ENCODE data around the gene PAX6.

The PAX6 gene

GRCh38 chr11:31825838-31826484 is 14.8 kb upstream of the PAX6 start:
- no peak for TF ChIP-seq GATA2 (IDR thresholded peaks at IDR 0.05; ENCODE audit: low read depth, low read length)
- TF ChIP-seq GATA3 (IDR thresholded peaks at IDR 0.05; ENCODE audit: low read depth, low read length): no peak

GRCh38 chr11:31824879-31825837 is 14.0 kb upstream of the PAX6 start:
- no peak for TF ChIP-seq GATA3 (IDR thresholded peaks at IDR 0.05; ENCODE audit: low read depth, low read length)
- no peak for TF ChIP-seq GATA2 (IDR thresholded peaks at IDR 0.05; ENCODE audit: low read depth, low read length)

GRCh38 chr11:31824332-31824878 is 13.3 kb upstream of the PAX6 start:
- TF ChIP-seq GATA3 (IDR thresholded peaks at IDR 0.05; ENCODE audit: low read depth, low read length): no peak
- no peak for TF ChIP-seq GATA2 (IDR thresholded peaks at IDR 0.05; ENCODE audit: low read depth, low read length)

- TF ChIP-seq GATA2 (IDR thresholded peaks at IDR 0.05; ENCODE audit: low read depth, low read length) (no peak), GATA3 (IDR thresholded peaks at IDR 0.05; ENCODE audit: low read depth, low read length) (no peak)
These were observed 12.7 kb upstream of the PAX6 start for GRCh38 chr11:31823644-31824331.

GRCh38 chr11:31822927-31823643 is 12.0 kb upstream of the PAX6 start:
- TF ChIP-seq GATA2 (IDR thresholded peaks at IDR 0.05; ENCODE audit: low read depth, low read length) (no peak), GATA3 (IDR thresholded peaks at IDR 0.05; ENCODE audit: low read depth, low read length) (no peak)

- TF ChIP-seq GATA2 (IDR thresholded peaks at IDR 0.05; ENCODE audit: low read depth, low read length) (no peak), GATA3 (IDR thresholded peaks at IDR 0.05; ENCODE audit: low read depth, low read length) (no peak)
These were observed 11.2 kb upstream of the PAX6 start for GRCh38 chr11:31822175-31822926.

GRCh38 chr11:31821766-31822165 is 10.6 kb upstream of the PAX6 start:
- no peak for TF ChIP-seq GATA2 (IDR thresholded peaks at IDR 0.05; ENCODE audit: low read depth, low read length)
- no peak for TF ChIP-seq GATA3 (IDR thresholded peaks at IDR 0.05; ENCODE audit: low read depth, low read length)

- TF ChIP-seq GATA2 (IDR thresholded peaks at IDR 0.05; ENCODE audit: low read depth, low read length) (no peak), GATA3 (IDR thresholded peaks at IDR 0.05; ENCODE audit: low read depth, low read length) (no peak)
These were observed 10.2 kb upstream of the PAX6 start for GRCh38 chr11:31821235-31821764.

- TF ChIP-seq GATA2 (IDR thresholded peaks at IDR 0.05; ENCODE audit: low read depth, low read length) (no peak), GATA3 (IDR thresholded peaks at IDR 0.05; ENCODE audit: low read depth, low read length) (no peak)
These were observed 9.3 kb upstream of the PAX6 start for GRCh38 chr11:31820438-31820818.

GRCh38 chr11:31819621-31820437 is 8.7 kb upstream of the PAX6 start:
- no peak for TF ChIP-seq GATA2 (IDR thresholded peaks at IDR 0.05; ENCODE audit: low read depth, low read length)
- no peak for TF ChIP-seq GATA3 (IDR thresholded peaks at IDR 0.05; ENCODE audit: low read depth, low read length)

GRCh38 chr11:31818874-31819331 is 7.8 kb upstream of the PAX6 start:
- TF ChIP-seq GATA2 (IDR thresholded peaks at IDR 0.05; ENCODE audit: low read depth, low read length): no peak
- TF ChIP-seq GATA3 (IDR thresholded peaks at IDR 0.05; ENCODE audit: low read depth, low read length): no peak

- TF ChIP-seq GATA3 (IDR thresholded peaks at IDR 0.05; ENCODE audit: low read depth, low read length) (no peak), GATA2 (IDR thresholded peaks at IDR 0.05; ENCODE audit: low read depth, low read length) (no peak)
These were observed 7.3 kb upstream of the PAX6 start for GRCh38 chr11:31818425-31818755.
